NT2/D1 (cell line): ENCODE measurements around the gene RNF180.

Source experiments
- SUZ12 ChIP-seq: IDR thresholded peaks from 2 replicates; pipeline ENCODE4 v1.6.1; 2011; ENCODE audit not compliant: insufficient read length, insufficient read depth; ENCODE audit errors: extremely low read depth
- YY1 ChIP-seq: IDR thresholded peaks from 2 replicates; pipeline ENCODE4 v1.6.1; 2011; ENCODE audit not compliant: insufficient read length, insufficient read depth
- ZNF274 ChIP-seq: IDR thresholded peaks from 2 replicates; pipeline ENCODE4 v1.6.1; 2011; ENCODE audit warnings: mild to moderate bottlenecking, low read depth, low read length

DNA sequence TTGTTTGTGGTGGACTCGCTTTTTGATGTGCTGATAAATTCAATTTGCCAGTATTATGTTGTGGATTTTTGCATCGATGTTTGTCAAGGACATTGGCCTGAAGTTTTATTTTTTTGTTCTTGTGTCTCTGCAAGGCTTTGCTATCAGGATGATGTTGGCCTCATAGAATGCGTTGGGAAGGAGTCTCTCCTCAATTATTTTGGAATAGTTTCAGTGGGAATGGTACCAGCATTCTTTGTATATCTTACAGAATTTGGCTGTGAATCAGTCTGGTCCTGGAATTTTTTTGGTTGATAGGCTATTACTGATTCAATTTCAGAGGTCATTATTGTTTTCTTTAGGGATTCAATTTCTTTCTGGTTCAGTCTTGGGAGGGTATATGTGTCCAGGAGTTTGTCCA lies 198.8 kb downstream of the RNF180 start:
- TF ChIP-seq ZNF274 (no peak), SUZ12 (no peak), YY1 (no peak)
